Peyer's patch (tissue), 4 donors: ENCODE data around the gene C22orf31. TPM values are rescaled to one million over a fixed set of nuclear protein-coding genes. Genes with fewer than 3 reads are reported as not detected.
"Not testable (repeated sequence)": the region's sequence is repeated elsewhere in the genome, so short reads cannot be mapped to it uniquely, and the experiment has no call there.

Experiments
- DNase-seq, 3 donors: peaks; one replicate each; pipeline ENCODE4 v3.0.0-alpha.2; 2017 to 2019
- H3K27ac ChIP-seq, 4 donors: fragments of 200-600 bp; sonication (generic); one replicate each; pipeline ENCODE4 v1.5.1; 2016 to 2019
- H3K27me3 ChIP-seq, 2 donors: fragments of 200-600 bp; sonication (generic); one replicate each; pipeline ENCODE4 v1.5.1; 2019
- H3K36me3 ChIP-seq, 3 donors: fragments of 200-600 bp; sonication (generic); one replicate each; pipeline ENCODE4 v1.5.1; 2016 to 2019
- H3K4me1 ChIP-seq, 4 donors: fragments of 200-600 bp; sonication (generic); one replicate each; pipeline ENCODE4 v1.5.1; 2016 to 2019
- H3K4me3 ChIP-seq, 4 donors: fragments of 200-600 bp; sonication (generic); 1 replicate in 3 of 4; 2 replicates in 1 of 4; pipeline ENCODE4 v1.5.1; 2016 to 2019; ENCODE audit warnings: mild to moderate bottlenecking in 1 of 4
- H3K9me3 ChIP-seq, 4 donors: fragments of 200-600 bp; sonication (generic); one replicate each; pipeline ENCODE4 v1.5.1; 2016 to 2019; ENCODE audit warnings: mild to moderate bottlenecking in 1 of 4
- CTCF ChIP-seq, 6 experiments: fragments of 450-650 bp in 4 of 6; fragments of 200-600 bp in 2 of 6; sonication (generic) in 1 of 6; IDR thresholded peaks; one replicate each; pipeline ENCODE4 v1.5.1; 2017 to 2019; ENCODE audit warnings: antibody characterized with exemption in 6 of 6, mild to moderate bottlenecking in 3 of 6, moderate library complexity in 1 of 6
- POLR2A ChIP-seq, 2 donors: fragments of 450-650 bp; IDR thresholded peaks; one replicate each; pipeline ENCODE4 v1.5.1; 2017; ENCODE audit warnings: antibody characterized with exemption in 2 of 2, mild to moderate bottlenecking in 2 of 2, moderate library complexity in 2 of 2
- total RNA-seq, 4 donors: library from RNA; depleted of rRNA; stranded (reverse); fragments of >200 nt; gene quantifications; one replicate each; pipeline ENCODE4 v1.1.0, GENCODE V29; 2016

The C22orf31 gene
- total RNA-seq, 4 donors from 2014 or later = not detected

GRCh38 chr22:29043906-29044575 lies 17.6 kb downstream of the C22orf31 start:
- H3K4me1 ChIP-seq = peaks cover 0 to 12% (median 0%) of the 10 kb centered on the region in 4 donors
- no peaks in the 10 kb centered on the region for H3K27me3 ChIP-seq
- peaks cover 0 to 21% (median 0%) of the 10 kb centered on the region in 3 donors for H3K36me3 ChIP-seq
- H3K9me3 ChIP-seq = no peaks in the 10 kb centered on the region
- no peak for DNase-seq
- H3K27ac ChIP-seq = peak overlapping the region in 3 of 4 donors; percentile 4 to 52 (median 41)
- no peak overlapping the region for H3K4me3 ChIP-seq
- TF ChIP-seq CTCF (IDR thresholded peaks at IDR 0.05) (no peak), POLR2A (IDR thresholded peaks at IDR 0.05) (no peak)

DNA sequence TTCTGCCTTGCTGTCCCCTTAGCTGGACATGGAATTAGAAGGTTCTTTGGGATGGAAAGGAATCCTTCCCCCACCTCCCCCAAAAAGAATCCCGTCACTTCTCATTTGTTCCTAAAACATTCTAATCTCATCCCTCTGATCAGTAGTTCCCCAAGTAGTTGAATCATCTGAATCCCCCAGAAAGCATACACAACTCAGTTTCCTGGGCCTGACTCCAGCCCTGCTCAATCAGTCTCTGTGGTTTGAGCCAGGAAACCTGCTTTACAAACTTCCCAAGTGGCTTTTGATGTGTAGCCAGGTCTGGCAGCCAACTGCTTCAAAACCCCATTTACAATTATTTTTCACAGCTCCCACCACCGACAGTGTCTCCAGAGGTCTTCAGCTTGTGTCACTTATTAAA lies 20.2 kb downstream of the C22orf31 start:
- H3K4me1 ChIP-seq = peaks cover 0 to 12% (median 0%) of the 10 kb centered on the region in 4 donors
- peaks cover 0 to 1% (median 0%) of the 10 kb centered on the region in 3 donors for H3K36me3 ChIP-seq
- no peaks in the 10 kb centered on the region for H3K9me3 ChIP-seq
- no peak overlapping the region for H3K4me3 ChIP-seq
- no peak for DNase-seq
- H3K27ac ChIP-seq = no peak overlapping the region
- TF ChIP-seq POLR2A (IDR thresholded peaks at IDR 0.05) (no peak), CTCF (IDR thresholded peaks at IDR 0.05) (no peak)
- no peaks in the 10 kb centered on the region for H3K27me3 ChIP-seq

DNA sequence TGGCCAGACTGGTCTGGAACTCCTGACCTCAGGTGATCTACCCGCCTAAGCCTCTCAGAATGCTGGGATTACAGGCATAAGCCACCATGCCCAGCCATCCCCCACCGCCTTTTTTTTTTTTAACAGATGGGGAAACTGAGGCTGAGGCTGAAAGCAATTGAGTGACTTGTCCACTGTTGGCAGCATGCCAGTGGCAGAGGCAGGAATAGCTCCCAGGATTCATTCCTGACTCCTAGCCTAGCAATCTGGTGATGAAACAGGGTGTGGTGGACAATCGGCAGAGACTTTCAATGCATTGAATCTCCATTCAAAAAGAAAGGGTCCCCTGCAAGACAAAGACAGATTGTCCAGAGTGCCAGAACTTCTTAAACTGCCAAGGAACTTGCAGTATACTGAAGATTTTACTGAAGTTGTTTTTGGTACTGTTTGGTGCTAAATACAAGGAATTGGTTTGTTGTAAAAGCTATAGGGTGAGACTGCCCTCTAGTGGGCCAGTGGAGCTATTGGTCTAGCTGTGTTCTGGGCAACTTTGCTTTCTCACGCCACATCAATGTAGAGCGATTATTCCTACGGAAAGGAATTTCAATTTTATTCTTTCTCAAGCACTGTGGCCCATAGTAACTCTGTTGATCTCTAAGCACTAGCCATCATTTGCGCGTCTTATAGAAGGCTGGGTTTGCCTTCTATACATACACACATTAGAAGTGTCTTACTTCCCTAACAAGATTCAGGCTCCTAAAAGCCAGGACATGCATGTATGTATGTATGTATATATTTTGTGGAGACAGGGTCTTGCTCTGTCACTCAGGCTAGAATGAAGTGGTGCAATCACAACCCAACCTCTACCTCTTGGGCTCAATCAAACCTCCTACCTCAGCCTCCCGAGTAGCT lies 21.0 kb downstream of the C22orf31 start:
- Histone ChIP-seq H3K9me3 (no peaks in the 10 kb centered on the region), H3K27ac (no peak overlapping the region), H3K36me3 (no peaks in the 10 kb centered on the region), H3K27me3 (no peaks in the 10 kb centered on the region), H3K4me1 (peaks cover 0 to 12% (median 0%) of the 10 kb centered on the region in 4 donors), H3K4me3 (no peak overlapping the region)
- peak; percentile 81 to 99 (median 98) for TF ChIP-seq CTCF (IDR thresholded peaks at IDR 0.05)
- no peak for TF ChIP-seq POLR2A (IDR thresholded peaks at IDR 0.05)
- peak in 2 of 3 donors; percentile 57 to 81 for DNase-seq

DNA sequence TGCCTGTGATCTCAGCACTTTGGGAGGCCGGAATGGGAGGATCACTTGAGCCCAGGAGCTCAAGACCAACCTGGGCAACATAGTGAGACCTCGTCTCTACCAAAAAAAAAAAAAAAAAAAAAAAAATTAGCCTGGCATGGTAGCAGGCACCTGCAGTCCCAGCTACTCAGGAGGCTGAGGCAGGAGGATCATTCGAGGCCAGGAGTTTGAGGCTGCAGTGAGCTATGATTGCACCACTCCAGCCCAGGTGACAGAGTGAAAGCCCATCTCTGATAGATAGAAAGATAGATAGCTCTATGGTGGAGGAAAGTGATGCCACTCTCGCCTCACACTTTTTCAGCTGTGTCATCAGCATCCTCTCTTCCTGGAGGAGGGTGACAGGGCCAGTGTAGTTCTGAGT lies 21.9 kb downstream of the C22orf31 start:
- H3K27ac ChIP-seq, H3K27me3 ChIP-seq, H3K9me3 ChIP-seq, H3K36me3 ChIP-seq, H3K4me3 ChIP-seq, DNase-seq: not testable (repeated sequence)
- peaks cover 0 to 12% (median 0%) of the 10 kb centered on the region in 4 donors for H3K4me1 ChIP-seq

DNA sequence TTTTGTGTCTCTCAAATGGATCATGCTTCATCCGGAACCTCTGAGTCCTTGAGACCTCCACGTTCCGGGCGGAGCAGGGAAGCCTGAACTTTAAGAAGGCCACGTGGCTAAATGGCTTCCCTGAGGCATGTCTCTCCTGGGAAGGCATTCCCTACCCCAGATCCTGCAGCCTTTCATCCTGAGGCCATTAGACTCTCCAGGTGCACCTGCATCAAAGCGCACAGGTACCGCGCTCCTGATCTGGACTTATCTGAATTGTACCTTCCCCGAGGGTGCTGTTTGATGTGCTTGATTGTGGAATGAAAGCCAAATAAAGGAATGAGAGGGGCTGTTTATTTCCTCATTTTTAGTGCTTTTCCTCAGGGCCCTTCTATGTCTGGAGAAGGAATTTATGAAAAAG lies 22.5 kb downstream of the C22orf31 start:
- Histone ChIP-seq H3K4me3 (no peak overlapping the region), H3K27ac (peak overlapping the region in 1 of 4 donors; percentile 12), H3K27me3 (no peaks in the 10 kb centered on the region), H3K9me3 (no peaks in the 10 kb centered on the region), H3K4me1 (peaks cover 0 to 12% (median 0%) of the 10 kb centered on the region in 4 donors), H3K36me3 (no peaks in the 10 kb centered on the region)
- no peak for TF ChIP-seq POLR2A (IDR thresholded peaks at IDR 0.05)
- no peak for TF ChIP-seq CTCF (IDR thresholded peaks at IDR 0.05)
- no peak for DNase-seq
